ENCODE data around the gene KIAA1755.

The KIAA1755 gene

GRCh38 chr20:38197217-38197616 is 63.3 kb downstream of the KIAA1755 start:
- Histone ChIP-seq H3K79me2 (ENCODE audit: control insufficient read depth, insufficient read depth, low read length) (no peaks in the 10 kb centered on the region), H3K56ac (ENCODE audit: low read length) (no peak overlapping the region), H3K4ac (ENCODE audit: low read depth, low read length) (no peak overlapping the region), H2BK5ac (ENCODE audit: low read length) (no peak overlapping the region), H2BK120ac (ENCODE audit: low read depth, low read length) (no peak overlapping the region), H3K18ac (ENCODE audit: low read length) (no peak overlapping the region), H4K5ac (ENCODE audit: low read length) (no peak overlapping the region), H3K23ac (ENCODE audit: low read length) (no peak overlapping the region), H3K79me1 (ENCODE audit: low read length) (no peaks in the 10 kb centered on the region), H3K36me3 (ENCODE audit: control insufficient read depth, insufficient read depth, low read length) (no peaks in the 10 kb centered on the region), H3K4me3 (ENCODE audit: low read length) (no peak overlapping the region), H3K9ac (ENCODE audit: low read length) (no peak overlapping the region), H2AK5ac (ENCODE audit: low read length) (no peak overlapping the region), H3K27ac (ENCODE audit: low read depth, low read length) (no peak overlapping the region), H2BK15ac (replicated peaks; ENCODE audit: low read depth) (no peak overlapping the region), H3K4me1 (ENCODE audit: control insufficient read depth, low read depth, low read length) (no peaks in the 10 kb centered on the region), H4K8ac (ENCODE audit: low read depth, low read length) (no peak overlapping the region), H3K4me2 (ENCODE audit: low read length) (no peak overlapping the region), H3K27me3 (ENCODE audit: insufficient read depth, low read length, poor library complexity) (no peaks in the 10 kb centered on the region)
- no peak for DNase-seq
- WGBS (ENCODE audit: extremely low coverage, insufficient coverage, low lambda C conversion rate), result no CpG with 5 or more reads among the region's 5 CpGs

GRCh38 chr20:38196592-38196991 is 63.9 kb downstream of the KIAA1755 start:
- H3K9ac ChIP-seq (ENCODE audit: low read length), result no peak overlapping the region
- no peak overlapping the region for H2BK15ac ChIP-seq (replicated peaks; ENCODE audit: low read depth)
- no peak overlapping the region for H4K8ac ChIP-seq (ENCODE audit: low read depth, low read length)
- DNase-seq, result no peak
- no peaks in the 10 kb centered on the region for H3K27me3 ChIP-seq (ENCODE audit: insufficient read depth, low read length, poor library complexity)
- H2BK5ac ChIP-seq (ENCODE audit: low read length), result no peak overlapping the region
- no peaks in the 10 kb centered on the region for H3K79me2 ChIP-seq (ENCODE audit: control insufficient read depth, insufficient read depth, low read length)
- no peaks in the 10 kb centered on the region for H3K4me1 ChIP-seq (ENCODE audit: control insufficient read depth, low read depth, low read length)
- no peak overlapping the region for H3K4me3 ChIP-seq (ENCODE audit: low read length)
- H3K36me3 ChIP-seq (ENCODE audit: control insufficient read depth, insufficient read depth, low read length), result no peaks in the 10 kb centered on the region
- H4K5ac ChIP-seq (ENCODE audit: low read length), result no peak overlapping the region
- no peak overlapping the region for H3K4ac ChIP-seq (ENCODE audit: low read depth, low read length)
- no peak overlapping the region for H3K56ac ChIP-seq (ENCODE audit: low read length)
- no peak overlapping the region for H3K27ac ChIP-seq (ENCODE audit: low read depth, low read length)
- H2AK5ac ChIP-seq (ENCODE audit: low read length), result no peak overlapping the region
- H3K18ac ChIP-seq (ENCODE audit: low read length), result no peak overlapping the region
- H3K23ac ChIP-seq (ENCODE audit: low read length), result no peak overlapping the region
- H2BK120ac ChIP-seq (ENCODE audit: low read depth, low read length), result no peak overlapping the region
- no peaks in the 10 kb centered on the region for H3K79me1 ChIP-seq (ENCODE audit: low read length)
- WGBS (ENCODE audit: extremely low coverage, insufficient coverage, low lambda C conversion rate), result no CpG with 5 or more reads among the region's 5 CpGs
- H3K4me2 ChIP-seq (ENCODE audit: low read length), result no peak overlapping the region

- no peak overlapping the region for H2BK120ac ChIP-seq (ENCODE audit: low read depth, low read length)
- no peak overlapping the region for H2BK5ac ChIP-seq (ENCODE audit: low read length)
- no peak overlapping the region for H3K23ac ChIP-seq (ENCODE audit: low read length)
- H2AK5ac ChIP-seq (ENCODE audit: low read length), result no peak overlapping the region
- no CpG with 5 or more reads among the region's 4 CpGs for WGBS (ENCODE audit: extremely low coverage, insufficient coverage, low lambda C conversion rate)
- H3K4ac ChIP-seq (ENCODE audit: low read depth, low read length), result no peak overlapping the region
- H3K56ac ChIP-seq (ENCODE audit: low read length), result no peak overlapping the region
- H3K18ac ChIP-seq (ENCODE audit: low read length), result no peak overlapping the region
- no peak overlapping the region for H3K4me2 ChIP-seq (ENCODE audit: low read length)
- H3K36me3 ChIP-seq (ENCODE audit: control insufficient read depth, insufficient read depth, low read length), result no peaks in the 10 kb centered on the region
- no peak for DNase-seq
- no peak overlapping the region for H4K8ac ChIP-seq (ENCODE audit: low read depth, low read length)
- H3K79me2 ChIP-seq (ENCODE audit: control insufficient read depth, insufficient read depth, low read length), result no peaks in the 10 kb centered on the region
- no peaks in the 10 kb centered on the region for H3K79me1 ChIP-seq (ENCODE audit: low read length)
- H3K9ac ChIP-seq (ENCODE audit: low read length), result no peak overlapping the region
- H3K27ac ChIP-seq (ENCODE audit: low read depth, low read length), result no peak overlapping the region
- no peaks in the 10 kb centered on the region for H3K27me3 ChIP-seq (ENCODE audit: insufficient read depth, low read length, poor library complexity)
- H2BK15ac ChIP-seq (replicated peaks; ENCODE audit: low read depth), result no peak overlapping the region
- no peak overlapping the region for H3K4me3 ChIP-seq (ENCODE audit: low read length)
- no peak overlapping the region for H4K5ac ChIP-seq (ENCODE audit: low read length)
- H3K4me1 ChIP-seq (ENCODE audit: control insufficient read depth, low read depth, low read length), result no peaks in the 10 kb centered on the region
These were observed 64.5 kb downstream of the KIAA1755 start for GRCh38 chr20:38196076-38196475.

- H3K4me1 ChIP-seq (ENCODE audit: control insufficient read depth, low read depth, low read length), result no peaks in the 10 kb centered on the region
- no peak overlapping the region for H4K5ac ChIP-seq (ENCODE audit: low read length)
- H3K79me1 ChIP-seq (ENCODE audit: low read length), result no peaks in the 10 kb centered on the region
- no peaks in the 10 kb centered on the region for H3K27me3 ChIP-seq (ENCODE audit: insufficient read depth, low read length, poor library complexity)
- no peak overlapping the region for H2BK120ac ChIP-seq (ENCODE audit: low read depth, low read length)
- no peak overlapping the region for H3K56ac ChIP-seq (ENCODE audit: low read length)
- no peak overlapping the region for H3K4me3 ChIP-seq (ENCODE audit: low read length)
- H3K23ac ChIP-seq (ENCODE audit: low read length), result no peak overlapping the region
- H3K27ac ChIP-seq (ENCODE audit: low read depth, low read length), result no peak overlapping the region
- no peak overlapping the region for H2BK15ac ChIP-seq (replicated peaks; ENCODE audit: low read depth)
- no peak overlapping the region for H3K9ac ChIP-seq (ENCODE audit: low read length)
- no CpG with 5 or more reads among the region's 7 CpGs for WGBS (ENCODE audit: extremely low coverage, insufficient coverage, low lambda C conversion rate)
- no peak overlapping the region for H4K8ac ChIP-seq (ENCODE audit: low read depth, low read length)
- H3K4ac ChIP-seq (ENCODE audit: low read depth, low read length), result no peak overlapping the region
- H2BK5ac ChIP-seq (ENCODE audit: low read length), result no peak overlapping the region
- H3K79me2 ChIP-seq (ENCODE audit: control insufficient read depth, insufficient read depth, low read length), result no peaks in the 10 kb centered on the region
- H3K36me3 ChIP-seq (ENCODE audit: control insufficient read depth, insufficient read depth, low read length), result no peaks in the 10 kb centered on the region
- no peak overlapping the region for H3K4me2 ChIP-seq (ENCODE audit: low read length)
- no peak overlapping the region for H2AK5ac ChIP-seq (ENCODE audit: low read length)
- H3K18ac ChIP-seq (ENCODE audit: low read length), result no peak overlapping the region
- no peak for DNase-seq
These were observed 65.0 kb downstream of the KIAA1755 start for GRCh38 chr20:38195521-38195920.

GRCh38 chr20:38194971-38195504 is 65.5 kb downstream of the KIAA1755 start:
- H4K5ac ChIP-seq (ENCODE audit: low read length), result no peak overlapping the region
- H3K9ac ChIP-seq (ENCODE audit: low read length), result no peak overlapping the region
- H3K27me3 ChIP-seq (ENCODE audit: insufficient read depth, low read length, poor library complexity), result no peaks in the 10 kb centered on the region
- no peaks in the 10 kb centered on the region for H3K4me1 ChIP-seq (ENCODE audit: control insufficient read depth, low read depth, low read length)
- no peak overlapping the region for H4K8ac ChIP-seq (ENCODE audit: low read depth, low read length)
- no peak overlapping the region for H3K23ac ChIP-seq (ENCODE audit: low read length)
- no peak overlapping the region for H3K4me2 ChIP-seq (ENCODE audit: low read length)
- H3K79me2 ChIP-seq (ENCODE audit: control insufficient read depth, insufficient read depth, low read length), result no peaks in the 10 kb centered on the region
- H3K4me3 ChIP-seq (ENCODE audit: low read length), result no peak overlapping the region
- no peak overlapping the region for H2BK15ac ChIP-seq (replicated peaks; ENCODE audit: low read depth)
- no CpG with 5 or more reads among the region's 5 CpGs for WGBS (ENCODE audit: extremely low coverage, insufficient coverage, low lambda C conversion rate)
- no peaks in the 10 kb centered on the region for H3K79me1 ChIP-seq (ENCODE audit: low read length)
- H2BK5ac ChIP-seq (ENCODE audit: low read length), result no peak overlapping the region
- H3K4ac ChIP-seq (ENCODE audit: low read depth, low read length), result no peak overlapping the region
- H3K56ac ChIP-seq (ENCODE audit: low read length), result no peak overlapping the region
- no peak overlapping the region for H2AK5ac ChIP-seq (ENCODE audit: low read length)
- DNase-seq, result no peak
- H3K27ac ChIP-seq (ENCODE audit: low read depth, low read length), result no peak overlapping the region
- H2BK120ac ChIP-seq (ENCODE audit: low read depth, low read length), result no peak overlapping the region
- H3K36me3 ChIP-seq (ENCODE audit: control insufficient read depth, insufficient read depth, low read length), result no peaks in the 10 kb centered on the region
- no peak overlapping the region for H3K18ac ChIP-seq (ENCODE audit: low read length)

- no peaks in the 10 kb centered on the region for H3K79me2 ChIP-seq (ENCODE audit: control insufficient read depth, insufficient read depth, low read length)
- no peak overlapping the region for H3K4me2 ChIP-seq (ENCODE audit: low read length)
- no peak overlapping the region for H3K4ac ChIP-seq (ENCODE audit: low read depth, low read length)
- H3K36me3 ChIP-seq (ENCODE audit: control insufficient read depth, insufficient read depth, low read length), result no peaks in the 10 kb centered on the region
- no peak overlapping the region for H3K23ac ChIP-seq (ENCODE audit: low read length)
- no peaks in the 10 kb centered on the region for H3K4me1 ChIP-seq (ENCODE audit: control insufficient read depth, low read depth, low read length)
- H3K9ac ChIP-seq (ENCODE audit: low read length), result no peak overlapping the region
- no peak overlapping the region for H4K8ac ChIP-seq (ENCODE audit: low read depth, low read length)
- H3K56ac ChIP-seq (ENCODE audit: low read length), result no peak overlapping the region
- no peak overlapping the region for H2AK5ac ChIP-seq (ENCODE audit: low read length)
- no peak overlapping the region for H3K18ac ChIP-seq (ENCODE audit: low read length)
- no peak overlapping the region for H4K5ac ChIP-seq (ENCODE audit: low read length)
- H2BK5ac ChIP-seq (ENCODE audit: low read length), result no peak overlapping the region
- no peak overlapping the region for H2BK15ac ChIP-seq (replicated peaks; ENCODE audit: low read depth)
- WGBS (ENCODE audit: extremely low coverage, insufficient coverage, low lambda C conversion rate), result no CpG with 5 or more reads among the region's 4 CpGs
- no peak overlapping the region for H3K4me3 ChIP-seq (ENCODE audit: low read length)
- no peak overlapping the region for H2BK120ac ChIP-seq (ENCODE audit: low read depth, low read length)
- H3K27me3 ChIP-seq (ENCODE audit: insufficient read depth, low read length, poor library complexity), result no peaks in the 10 kb centered on the region
- H3K79me1 ChIP-seq (ENCODE audit: low read length), result no peaks in the 10 kb centered on the region
- no peak for DNase-seq
- H3K27ac ChIP-seq (ENCODE audit: low read depth, low read length), result no peak overlapping the region
These were observed 66.9 kb downstream of the KIAA1755 start for GRCh38 chr20:38193586-38194105.
